ENCODE data around the gene FDX2. TPM values are rescaled to one million over a fixed set of nuclear protein-coding genes. Genes with fewer than 3 reads are reported as not detected.
A peak's percentile ranks its signal among the peaks of the same experiment; 100 is the strongest.
"Not testable (repeated sequence)": the region's sequence is repeated elsewhere in the genome, so short reads cannot be mapped to it uniquely, and the experiment has no call there.

FDX2 gene
- total RNA-seq, 1 donor from 2014 or later = 14.6 TPM

DNA sequence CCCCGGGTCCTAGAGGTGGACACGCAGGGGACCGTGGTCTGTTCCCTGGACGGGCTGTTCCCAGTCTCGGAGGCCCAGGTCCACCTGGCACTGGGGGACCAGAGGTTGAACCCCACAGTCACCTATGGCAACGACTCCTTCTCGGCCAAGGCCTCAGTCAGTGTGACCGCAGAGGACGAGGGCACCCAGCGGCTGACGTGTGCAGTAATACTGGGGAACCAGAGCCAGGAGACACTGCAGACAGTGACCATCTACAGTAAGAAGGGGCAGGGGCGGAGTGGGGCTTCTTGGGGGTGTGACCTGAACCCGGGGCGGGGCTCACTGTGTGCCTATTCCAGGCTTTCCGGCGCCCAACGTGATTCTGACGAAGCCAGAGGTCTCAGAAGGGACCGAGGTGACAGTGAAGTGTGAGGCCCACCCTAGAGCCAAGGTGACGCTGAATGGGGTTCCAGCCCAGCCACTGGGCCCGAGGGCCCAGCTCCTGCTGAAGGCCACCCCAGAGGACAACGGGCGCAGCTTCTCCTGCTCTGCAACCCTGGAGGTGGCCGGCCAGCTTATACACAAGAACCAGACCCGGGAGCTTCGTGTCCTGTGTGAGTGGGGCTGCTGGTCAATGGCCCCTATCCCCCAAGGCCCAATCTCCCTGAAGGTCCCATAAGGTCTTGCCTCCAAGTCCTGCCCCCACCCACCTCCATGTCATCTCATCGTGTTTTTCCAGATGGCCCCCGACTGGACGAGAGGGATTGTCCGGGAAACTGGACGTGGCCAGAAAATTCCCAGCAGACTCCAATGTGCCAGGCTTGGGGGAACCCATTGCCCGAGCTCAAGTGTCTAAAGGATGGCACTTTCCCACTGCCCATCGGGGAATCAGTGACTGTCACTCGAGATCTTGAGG is 31.5 kb downstream of the FDX2 start:
- no peak for DNase-seq (ENCODE audit: low read depth in 2 of 2)

DNA sequence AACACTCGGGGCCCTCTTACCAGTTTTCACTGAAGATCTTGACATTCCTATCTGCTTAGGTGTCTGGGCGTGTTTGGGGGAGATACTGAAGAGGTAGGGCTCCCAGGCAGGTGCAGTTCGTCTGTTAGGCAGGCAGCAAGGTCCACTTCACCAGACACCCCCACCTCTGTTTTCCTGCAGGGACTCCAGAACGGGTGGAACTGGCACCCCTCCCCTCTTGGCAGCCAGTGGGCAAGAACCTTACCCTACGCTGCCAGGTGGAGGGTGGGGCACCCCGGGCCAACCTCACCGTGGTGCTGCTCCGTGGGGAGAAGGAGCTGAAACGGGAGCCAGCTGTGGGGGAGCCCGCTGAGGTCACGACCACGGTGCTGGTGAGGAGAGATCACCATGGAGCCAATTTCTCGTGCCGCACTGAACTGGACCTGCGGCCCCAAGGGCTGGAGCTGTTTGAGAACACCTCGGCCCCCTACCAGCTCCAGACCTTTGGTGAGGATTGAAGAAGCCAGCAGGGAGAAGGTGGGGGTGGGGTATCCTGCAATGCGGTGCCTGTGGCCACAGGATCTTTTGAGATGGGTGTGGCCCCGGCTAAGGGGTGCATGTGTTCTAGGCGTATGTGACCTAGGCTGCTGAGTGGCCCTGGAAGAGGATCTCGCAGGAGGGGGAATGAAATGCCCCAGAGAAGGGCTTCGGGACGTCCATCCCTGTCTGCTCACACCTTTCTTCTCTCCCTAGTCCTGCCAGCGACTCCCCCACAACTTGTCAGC is 32.3 kb downstream of the FDX2 start:
- DNase-seq (ENCODE audit: low read depth in 2 of 2) = no peak

DNA sequence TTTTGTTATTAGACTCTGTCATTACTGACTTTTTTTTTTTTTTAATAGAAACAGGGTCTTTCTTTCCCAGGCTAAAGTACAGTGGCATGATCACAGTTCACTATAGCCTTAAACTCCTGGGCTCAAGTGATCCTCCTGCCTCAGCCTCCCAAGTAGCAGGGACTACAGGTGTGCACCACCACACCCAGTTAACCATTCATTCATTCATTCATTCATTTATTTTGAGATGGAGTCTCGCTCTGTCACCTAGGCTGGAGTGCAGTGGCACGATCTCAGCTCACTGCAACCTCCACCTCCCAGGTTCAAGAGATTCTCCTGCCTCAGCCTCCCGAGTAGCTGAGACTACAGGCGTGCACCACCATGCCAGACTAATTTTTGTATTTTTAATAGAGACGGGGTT is 33.8 kb downstream of the FDX2 start:
- not testable (repeated sequence) for DNase-seq (ENCODE audit: low read depth in 2 of 2)

DNA sequence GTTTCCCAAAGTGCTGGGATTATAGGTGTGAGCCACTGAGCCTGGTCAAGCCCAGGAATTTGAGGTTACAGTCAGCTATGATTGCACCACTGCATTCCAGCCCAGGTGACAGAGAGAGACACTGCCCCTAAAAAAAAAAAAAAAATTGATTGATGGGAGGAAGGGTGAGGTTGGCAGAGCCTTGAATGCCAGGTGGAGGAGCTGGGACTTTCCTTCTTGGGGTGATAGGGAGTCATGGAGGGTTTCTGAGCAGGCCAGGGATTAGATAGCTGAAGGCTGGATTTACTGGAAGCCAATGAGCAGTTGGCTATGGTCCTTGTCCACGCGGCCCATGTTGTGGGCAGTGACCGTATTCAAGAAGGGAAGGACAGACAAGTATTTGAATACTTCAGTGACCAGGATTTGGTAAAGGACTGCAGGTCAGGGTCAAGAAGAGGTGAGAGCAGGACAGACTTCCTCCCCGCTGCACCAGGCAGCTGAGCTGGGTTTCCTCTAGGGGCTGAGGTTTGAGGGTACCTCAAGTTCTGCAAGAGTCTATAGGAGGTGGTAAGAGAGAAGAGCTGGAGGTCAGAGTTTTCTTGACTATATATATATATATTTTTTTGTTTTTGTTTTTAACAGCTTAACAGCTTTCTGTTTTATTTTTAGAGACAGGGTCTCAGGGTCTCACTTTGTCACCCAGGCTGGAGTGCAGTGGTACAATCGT is 35.9 kb downstream of the FDX2 start:
- DNase-seq (ENCODE audit: low read depth in 2 of 2) = no peak

GRCh38 chr19:10278935-10279334 is 36.9 kb downstream of the FDX2 start:
- DNase-seq (ENCODE audit: low read depth in 2 of 2) = no peak

- DNase-seq (ENCODE audit: low read depth in 2 of 2) = no peak
Measured at GRCh38 chr19:10277795-10278589, 37.8 kb downstream of the FDX2 start.

- DNase-seq (ENCODE audit: low read depth in 2 of 2) = no peak
Measured at GRCh38 chr19:10274589-10274988, 41.2 kb downstream of the FDX2 start.

- DNase-seq (ENCODE audit: low read depth in 2 of 2) = peak in 1 of 2 donors; percentile 49
Measured at GRCh38 chr19:10271543-10272086, 44.2 kb downstream of the FDX2 start.

DNA sequence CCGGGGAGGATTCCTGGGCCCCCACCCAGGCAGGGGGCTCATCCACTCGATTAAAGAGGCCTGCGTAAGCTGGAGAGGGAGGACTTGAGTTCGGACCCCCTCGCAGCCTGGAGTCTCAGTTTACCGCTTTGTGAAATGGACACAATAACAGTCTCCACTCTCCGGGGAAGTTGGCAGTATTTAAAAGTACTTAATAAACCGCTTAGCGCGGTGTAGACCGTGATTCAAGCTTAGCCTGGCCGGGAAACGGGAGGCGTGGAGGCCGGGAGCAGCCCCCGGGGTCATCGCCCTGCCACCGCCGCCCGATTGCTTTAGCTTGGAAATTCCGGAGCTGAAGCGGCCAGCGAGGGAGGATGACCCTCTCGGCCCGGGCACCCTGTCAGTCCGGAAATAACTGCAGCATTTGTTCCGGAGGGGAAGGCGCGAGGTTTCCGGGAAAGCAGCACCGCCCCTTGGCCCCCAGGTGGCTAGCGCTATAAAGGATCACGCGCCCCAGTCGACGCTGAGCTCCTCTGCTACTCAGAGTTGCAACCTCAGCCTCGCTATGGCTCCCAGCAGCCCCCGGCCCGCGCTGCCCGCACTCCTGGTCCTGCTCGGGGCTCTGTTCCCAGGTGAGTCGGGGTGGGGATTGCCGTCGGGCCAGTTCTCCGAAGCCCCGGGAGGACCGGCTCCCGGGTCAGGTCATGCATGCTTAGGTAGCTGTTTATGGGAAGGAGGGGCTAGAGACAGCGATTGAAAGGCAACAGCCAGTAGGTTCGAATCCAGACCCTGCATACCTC is 45.0 kb downstream of the FDX2 start, which contains the start of gene ICAM1:
TSS of gene ICAM1 (plus strand) at position 505 of the 779 bp plus-strand sequence. CDS start at position 545, 40 bp downstream.
- peak; percentile 92 to 95 for DNase-seq (ENCODE audit: low read depth in 2 of 2)

DNA sequence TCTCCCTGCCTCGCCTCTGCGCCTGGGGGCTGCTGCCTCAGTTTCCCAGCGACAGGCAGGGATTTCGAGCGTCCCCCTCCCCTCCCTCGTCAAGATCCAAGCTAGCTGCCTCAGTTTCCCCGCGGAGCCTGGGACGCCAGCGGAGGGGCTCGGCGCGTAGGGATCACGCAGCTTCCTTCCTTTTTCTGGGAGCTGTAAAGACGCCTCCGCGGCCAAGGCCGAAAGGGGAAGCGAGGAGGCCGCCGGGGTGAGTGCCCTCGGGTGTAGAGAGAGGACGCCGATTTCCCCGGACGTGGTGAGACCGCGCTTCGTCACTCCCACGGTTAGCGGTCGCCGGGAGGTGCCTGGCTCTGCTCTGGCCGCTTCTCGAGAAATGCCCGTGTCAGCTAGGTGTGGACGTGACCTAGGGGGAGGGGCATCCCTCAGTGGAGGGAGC is 45.6 kb downstream of the FDX2 start:
- DNase-seq (ENCODE audit: low read depth in 2 of 2) = peak in 1 of 2 donors; percentile 45

DNA sequence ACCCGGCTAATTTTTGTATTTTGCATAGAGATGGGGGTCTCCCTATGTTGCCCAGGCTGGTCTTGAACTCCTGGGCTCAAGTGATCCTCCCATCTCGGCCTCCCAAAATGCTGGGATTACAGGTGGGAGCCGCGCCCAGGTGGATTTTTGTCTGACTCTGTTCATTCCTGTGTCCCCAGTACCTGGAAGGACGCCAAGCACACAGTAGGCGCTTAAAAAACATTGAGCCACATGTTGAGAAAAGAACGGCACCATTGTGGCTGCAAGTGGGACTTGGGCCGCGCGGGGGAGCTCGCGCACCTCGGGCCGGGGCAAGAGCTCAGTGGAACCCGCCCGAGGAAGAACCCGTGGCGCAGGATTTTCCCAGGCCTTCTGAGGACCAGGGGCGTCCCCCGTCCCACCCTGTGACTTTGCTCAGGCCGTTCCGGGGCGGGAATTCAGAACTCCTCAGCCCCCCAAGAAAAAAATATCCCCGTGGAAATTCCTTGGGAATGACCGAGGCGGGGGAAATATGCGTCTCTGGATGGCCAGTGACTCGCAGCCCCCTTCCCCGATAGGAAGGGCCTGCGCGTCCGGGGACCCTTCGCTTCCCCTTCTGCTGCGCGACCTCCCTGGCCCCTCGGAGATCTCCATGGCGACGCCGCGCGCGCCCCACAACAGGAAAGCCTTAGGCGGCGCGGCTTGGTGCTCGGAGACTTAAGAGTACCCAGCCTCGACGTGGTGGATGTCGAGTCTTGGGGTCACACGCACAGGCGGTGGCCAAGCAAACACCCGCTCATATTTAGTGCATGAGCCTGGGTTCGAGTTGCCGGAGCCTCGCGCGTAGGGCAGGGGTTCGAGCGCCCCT is 46.3 kb downstream of the FDX2 start:
- DNase-seq (ENCODE audit: low read depth in 2 of 2) = peak; percentile 51 to 92

DNA sequence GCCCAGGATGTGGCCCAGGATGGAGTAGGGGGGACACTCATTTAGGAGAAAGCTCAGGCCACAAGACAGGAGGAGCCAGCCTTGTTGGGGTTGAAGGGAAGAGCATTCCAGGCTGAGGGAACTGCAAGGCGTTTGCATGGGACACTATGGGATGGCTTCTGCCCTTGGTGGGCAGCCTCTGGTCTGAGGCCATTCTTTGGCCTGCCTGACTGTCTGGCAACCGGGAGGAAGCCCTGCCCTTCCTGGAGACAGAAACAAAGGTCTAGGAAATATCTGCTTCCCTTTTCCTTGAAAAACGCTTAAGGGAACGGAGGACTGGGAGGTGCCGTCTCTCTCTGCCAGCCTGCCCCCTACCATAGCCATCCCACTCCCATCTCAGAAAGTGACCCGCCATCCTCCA is 47.7 kb downstream of the FDX2 start:
- DNase-seq (ENCODE audit: low read depth in 2 of 2) = peak in 1 of 2 donors; percentile 37

DNA sequence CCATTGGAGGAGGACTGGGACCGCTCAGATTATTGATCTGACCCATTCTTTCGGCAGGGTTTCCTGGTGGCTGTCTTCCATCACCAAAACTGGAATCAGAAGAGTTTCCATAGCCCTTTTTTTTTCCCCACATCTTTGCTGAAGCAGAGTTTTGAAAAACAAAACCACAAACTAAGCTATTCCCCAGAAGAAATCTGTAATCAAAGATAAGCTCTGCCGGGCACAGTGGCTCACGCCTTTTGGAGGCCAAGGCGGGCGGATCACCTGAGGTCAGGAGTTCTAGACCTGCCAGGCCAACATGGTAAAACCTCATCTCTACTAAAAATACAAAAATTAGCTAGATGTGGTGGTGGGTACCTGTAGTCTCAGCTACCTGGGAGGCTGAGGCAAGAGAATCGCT is 49.1 kb downstream of the FDX2 start:
- DNase-seq (ENCODE audit: low read depth in 2 of 2) = no peak

- no peak for DNase-seq (ENCODE audit: low read depth in 2 of 2)
Measured at GRCh38 chr19:10262771-10263170, 53.0 kb downstream of the FDX2 start.

GRCh38 chr19:10260141-10260584 is 55.7 kb downstream of the FDX2 start:
- DNase-seq (ENCODE audit: low read depth in 2 of 2) = no peak
